Erythroblast (primary cell): Measurements from ENCODE around the gene ACOT7.

Experiments
- GATA1 ChIP-seq: IDR thresholded peaks from 2 replicates; pipeline ENCODE4 v1.6.1; 2011; ENCODE audit warnings: low read depth, mild to moderate bottlenecking, control low read depth, low read length, moderate library complexity
- POLR2A ChIP-seq: IDR thresholded peaks from 2 replicates; pipeline ENCODE4 v1.6.1; 2011; ENCODE audit warnings: mild to moderate bottlenecking, low read length

- no peak for TF ChIP-seq POLR2A
- TF ChIP-seq GATA1, result no peak
Observed at GRCh38 chr1:6307099-6307498, 86.5 kb downstream of the ACOT7 start.
